ENCODE results near the gene HAPSTR1. TPM values are rescaled to one million over a fixed set of nuclear protein-coding genes. Genes with fewer than 3 reads are reported as not detected.
"Not testable (repeated sequence)": the region's sequence is repeated elsewhere in the genome, so short reads cannot be mapped to it uniquely, and the experiment has no call there.

Gene HAPSTR1
- 143 TPM for total RNA-seq

GRCh38 chr16:9090960-9091866 lies at the start of gene HAPSTR1:
Gene HAPSTR1 (plus strand): TSS chr16:9091644. CDS start chr16:9092045, 401 bp downstream.
- no peaks in the 10 kb centered on the region for H3K27me3 ChIP-seq (ENCODE audit: insufficient read depth, low read length)
- peak within 1 kb of the TSS; percentile 87 for H3K4me3 ChIP-seq (ENCODE audit: low read length)
- H3K9me3 ChIP-seq (ENCODE audit: low read depth, low read length): no peaks in the 10 kb centered on the region
- H3K4me1 ChIP-seq (ENCODE audit: insufficient read depth, low read length): peaks cover 41% of the 10 kb centered on the region

GRCh38 chr16:9042533-9042932 lies 48.9 kb upstream of the HAPSTR1 start:
- Histone ChIP-seq H3K4me1 (ENCODE audit: insufficient read depth, low read length) (peaks cover 4% of the 10 kb centered on the region), H3K9me3 (ENCODE audit: low read depth, low read length) (no peaks in the 10 kb centered on the region), H3K4me3 (ENCODE audit: low read length) (no peak overlapping the region), H3K27me3 (ENCODE audit: insufficient read depth, low read length) (no peaks in the 10 kb centered on the region)

DNA sequence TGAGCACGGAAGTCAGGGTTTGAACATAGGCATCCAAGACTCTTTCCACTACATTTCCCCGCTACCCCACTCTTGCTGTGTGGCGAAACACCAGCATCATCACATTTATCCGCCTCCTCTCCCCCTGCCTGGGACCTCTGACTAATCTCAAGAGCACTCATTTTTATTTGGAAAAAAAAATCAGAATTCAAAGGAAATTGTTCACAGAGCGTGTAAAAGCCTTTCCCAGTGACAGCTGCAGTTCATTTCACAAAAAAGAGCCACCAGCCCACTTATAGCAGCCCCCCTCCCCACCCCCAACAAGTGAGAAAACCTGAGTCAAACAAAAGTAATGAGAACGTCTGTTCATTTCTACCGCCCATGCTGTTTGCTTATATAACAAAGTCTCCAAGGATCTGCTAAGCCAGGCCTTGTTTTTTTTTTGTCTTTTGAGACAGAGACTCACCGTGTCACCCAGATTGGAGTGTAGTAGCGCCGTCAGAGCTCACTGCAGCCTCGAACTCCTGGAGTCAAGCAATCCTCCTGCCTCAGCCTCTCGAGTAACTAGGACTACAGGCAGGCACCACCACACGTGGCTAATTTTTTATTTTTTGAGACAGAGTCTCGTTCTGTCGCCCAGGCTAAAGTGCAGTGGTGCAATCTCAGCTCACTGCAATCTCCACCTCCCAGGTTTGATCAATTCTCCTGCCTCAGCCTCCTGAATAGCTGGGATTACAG lies 48.3 kb upstream of the HAPSTR1 start:
- Histone ChIP-seq H3K9me3 (ENCODE audit: low read depth, low read length) (no peaks in the 10 kb centered on the region), H3K27me3 (ENCODE audit: insufficient read depth, low read length) (no peaks in the 10 kb centered on the region), H3K4me1 (ENCODE audit: insufficient read depth, low read length) (peaks cover 10% of the 10 kb centered on the region), H3K4me3 (ENCODE audit: low read length) (no peak overlapping the region)

DNA sequence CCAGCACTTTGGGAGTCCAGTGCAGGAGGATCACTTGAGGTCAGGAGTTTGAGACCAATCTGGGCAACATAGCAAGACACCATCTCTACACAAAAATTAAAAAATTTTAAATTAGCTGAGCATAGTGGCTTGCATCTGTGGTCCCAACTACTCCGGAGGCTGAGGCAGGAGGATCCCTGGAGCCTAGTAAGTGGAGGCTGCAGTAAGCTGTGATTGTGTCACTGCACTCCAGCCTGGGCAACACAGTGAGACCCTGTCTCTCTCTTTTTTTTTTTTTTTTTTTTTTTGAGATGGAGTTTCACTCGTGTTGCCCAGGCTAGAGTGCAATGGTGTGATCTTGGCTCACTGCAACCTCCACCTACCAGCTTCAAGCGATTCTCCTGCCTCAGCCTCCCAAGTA lies 45.9 kb upstream of the HAPSTR1 start:
- H3K4me1 ChIP-seq (ENCODE audit: insufficient read depth, low read length): peaks cover 13% of the 10 kb centered on the region
- not testable (repeated sequence) for H3K9me3 ChIP-seq (ENCODE audit: low read depth, low read length); H3K27me3 ChIP-seq (ENCODE audit: insufficient read depth, low read length); H3K4me3 ChIP-seq (ENCODE audit: low read length)

- Histone ChIP-seq H3K9me3 (ENCODE audit: low read depth, low read length) (no peaks in the 10 kb centered on the region), H3K4me1 (ENCODE audit: insufficient read depth, low read length) (peaks cover 13% of the 10 kb centered on the region), H3K27me3 (ENCODE audit: insufficient read depth, low read length) (no peaks in the 10 kb centered on the region), H3K4me3 (ENCODE audit: low read length) (no peak overlapping the region)
Measured at GRCh38 chr16:9046667-9047055, 44.8 kb upstream of the HAPSTR1 start.

GRCh38 chr16:9047689-9048301 lies 43.6 kb upstream of the HAPSTR1 start:
- no peaks in the 10 kb centered on the region for H3K27me3 ChIP-seq (ENCODE audit: insufficient read depth, low read length)
- no peak overlapping the region for H3K4me3 ChIP-seq (ENCODE audit: low read length)
- no peaks in the 10 kb centered on the region for H3K9me3 ChIP-seq (ENCODE audit: low read depth, low read length)
- H3K4me1 ChIP-seq (ENCODE audit: insufficient read depth, low read length): peaks cover 13% of the 10 kb centered on the region

DNA sequence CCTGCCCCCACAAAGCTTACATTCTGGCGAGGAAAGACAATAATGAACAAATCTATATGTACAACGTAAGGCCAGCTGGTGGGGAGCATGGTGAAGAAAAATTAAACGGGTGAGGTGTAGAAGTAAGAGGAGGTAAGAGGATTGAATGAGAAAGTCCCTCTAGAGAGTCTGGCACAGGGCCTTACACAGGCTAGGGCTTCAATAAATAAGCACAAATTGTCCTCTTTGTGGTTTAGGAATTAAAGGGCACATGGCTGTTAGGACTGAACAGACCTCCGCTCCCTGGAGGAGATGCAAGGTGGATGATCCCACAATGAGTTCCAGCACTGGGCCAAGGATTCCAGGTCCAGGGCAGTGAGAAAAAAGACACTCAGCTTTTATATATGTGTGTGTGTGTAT lies 43.1 kb upstream of the HAPSTR1 start:
- H3K27me3 ChIP-seq (ENCODE audit: insufficient read depth, low read length): no peaks in the 10 kb centered on the region
- peaks cover 13% of the 10 kb centered on the region for H3K4me1 ChIP-seq (ENCODE audit: insufficient read depth, low read length)
- H3K9me3 ChIP-seq (ENCODE audit: low read depth, low read length): no peaks in the 10 kb centered on the region
- no peak overlapping the region for H3K4me3 ChIP-seq (ENCODE audit: low read length)

- Histone ChIP-seq H3K9me3 (ENCODE audit: low read depth, low read length) (no peaks in the 10 kb centered on the region), H3K4me3 (ENCODE audit: low read length) (no peak overlapping the region), H3K27me3 (ENCODE audit: insufficient read depth, low read length) (no peaks in the 10 kb centered on the region), H3K4me1 (ENCODE audit: insufficient read depth, low read length) (peaks cover 13% of the 10 kb centered on the region)
Measured at GRCh38 chr16:9049241-9049640, 42.2 kb upstream of the HAPSTR1 start.

- Histone ChIP-seq H3K4me1 (ENCODE audit: insufficient read depth, low read length) (peaks cover 13% of the 10 kb centered on the region), H3K4me3 (ENCODE audit: low read length) (no peak overlapping the region), H3K27me3 (ENCODE audit: insufficient read depth, low read length) (no peaks in the 10 kb centered on the region), H3K9me3 (ENCODE audit: low read depth, low read length) (no peaks in the 10 kb centered on the region)
Measured at GRCh38 chr16:9050102-9050830, 41.2 kb upstream of the HAPSTR1 start.

DNA sequence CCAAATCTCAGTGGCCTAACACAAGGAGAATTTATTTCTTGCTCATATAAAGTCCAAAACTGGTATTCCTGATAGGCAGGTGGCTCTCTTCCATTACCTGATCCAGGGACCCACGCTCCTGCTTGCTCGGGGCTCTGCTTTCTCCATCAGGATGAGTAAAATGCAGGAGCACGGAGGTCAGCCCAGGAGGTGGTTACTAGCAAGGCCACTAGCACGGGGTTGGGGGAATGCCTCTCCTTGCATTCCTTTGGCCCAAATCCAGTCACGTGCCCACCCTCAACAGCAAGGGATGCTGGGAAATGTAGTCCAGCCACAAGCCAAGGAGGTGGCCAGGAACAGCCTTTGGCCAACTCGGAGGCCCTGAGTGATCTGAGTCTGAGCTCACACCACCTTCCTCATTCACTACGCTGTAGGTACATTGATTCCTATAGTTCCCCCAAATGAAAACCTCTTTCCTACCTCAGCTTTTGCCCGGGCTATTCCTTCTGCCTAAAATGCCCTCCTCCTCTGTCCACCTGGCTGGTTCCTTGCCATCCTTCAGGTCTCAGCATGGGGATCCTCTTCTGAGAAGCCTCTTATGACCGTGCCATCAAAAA lies 38.3 kb upstream of the HAPSTR1 start:
- Histone ChIP-seq H3K27me3 (ENCODE audit: insufficient read depth, low read length) (no peaks in the 10 kb centered on the region), H3K4me3 (ENCODE audit: low read length) (no peak overlapping the region), H3K4me1 (ENCODE audit: insufficient read depth, low read length) (peaks cover 3% of the 10 kb centered on the region), H3K9me3 (ENCODE audit: low read depth, low read length) (no peaks in the 10 kb centered on the region)

DNA sequence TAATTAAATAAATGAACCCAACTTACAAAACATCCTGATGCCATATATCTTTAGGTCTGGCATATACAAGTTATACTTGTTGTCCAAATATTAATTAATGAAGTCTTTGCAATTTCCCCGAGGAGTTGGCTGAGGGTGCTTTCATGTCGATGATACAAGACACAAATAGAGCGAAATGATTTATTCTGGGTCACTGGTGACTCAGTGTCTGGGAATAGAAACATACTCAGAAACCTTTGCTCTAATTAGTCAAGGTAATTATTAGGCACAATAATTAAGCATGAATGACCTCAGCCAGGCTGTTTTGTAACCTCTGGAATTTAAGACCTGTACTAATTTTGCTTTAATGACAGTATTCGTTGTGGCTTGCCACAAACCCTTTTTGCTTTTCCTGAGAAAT lies 37.0 kb upstream of the HAPSTR1 start:
- Histone ChIP-seq H3K9me3 (ENCODE audit: low read depth, low read length) (no peaks in the 10 kb centered on the region), H3K27me3 (ENCODE audit: insufficient read depth, low read length) (no peaks in the 10 kb centered on the region), H3K4me1 (ENCODE audit: insufficient read depth, low read length) (no peaks in the 10 kb centered on the region), H3K4me3 (ENCODE audit: low read length) (no peak overlapping the region)

- Histone ChIP-seq H3K27me3 (ENCODE audit: insufficient read depth, low read length) (no peaks in the 10 kb centered on the region), H3K9me3 (ENCODE audit: low read depth, low read length) (no peaks in the 10 kb centered on the region), H3K4me3 (ENCODE audit: low read length) (no peak overlapping the region), H3K4me1 (ENCODE audit: insufficient read depth, low read length) (no peaks in the 10 kb centered on the region)
Measured at GRCh38 chr16:9055115-9055514, 36.3 kb upstream of the HAPSTR1 start.

DNA sequence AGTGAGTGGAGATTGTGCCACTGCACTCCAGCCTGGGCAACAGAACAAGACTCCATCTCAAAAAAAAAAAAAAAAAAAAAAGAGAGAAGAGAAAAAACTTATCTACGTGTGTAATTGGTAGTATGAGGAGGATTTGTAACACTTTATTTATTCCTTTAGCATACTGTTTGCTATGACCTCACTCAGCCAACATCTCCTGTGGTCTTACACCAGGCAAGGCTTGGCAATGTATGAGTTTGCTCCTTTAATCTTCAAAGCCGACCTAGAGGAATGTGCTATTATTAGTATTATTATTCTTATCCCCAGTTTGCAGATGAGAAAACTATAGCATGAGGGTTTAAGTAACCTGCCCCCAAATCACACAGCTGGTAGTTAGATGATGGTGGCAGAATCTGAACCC lies 35.8 kb upstream of the HAPSTR1 start:
- H3K4me3 ChIP-seq (ENCODE audit: low read length): no peak overlapping the region
- no peaks in the 10 kb centered on the region for H3K9me3 ChIP-seq (ENCODE audit: low read depth, low read length)
- H3K4me1 ChIP-seq (ENCODE audit: insufficient read depth, low read length): peaks cover 3% of the 10 kb centered on the region
- no peaks in the 10 kb centered on the region for H3K27me3 ChIP-seq (ENCODE audit: insufficient read depth, low read length)

GRCh38 chr16:9056061-9056460 lies 35.4 kb upstream of the HAPSTR1 start:
- peaks cover 7% of the 10 kb centered on the region for H3K4me1 ChIP-seq (ENCODE audit: insufficient read depth, low read length)

More at GRCh38 chr16:9056061-9056460, 35.4 kb upstream of the HAPSTR1 start:
- Histone ChIP-seq H3K4me3 (ENCODE audit: low read length) (no peak overlapping the region), H3K9me3 (ENCODE audit: low read depth, low read length) (no peaks in the 10 kb centered on the region), H3K27me3 (ENCODE audit: insufficient read depth, low read length) (no peaks in the 10 kb centered on the region)

Measured in mononuclear cell (primary cell).